ENCODE data around the gene PON3. TPM values are rescaled to one million over a fixed set of nuclear protein-coding genes. Genes with fewer than 3 reads are reported as not detected.

The PON3 gene
- total and polyA plus RNA-seq, 2 of the 8 experiments (the other 6 are each of a cell fraction or from before 2014, with no cell fraction given), result not detected

GRCh38 chr7:95327356-95327755, 68.8 kb downstream of the PON3 start:
- TF ChIP-seq TCF12 (IDR thresholded peaks at IDR 0.05; ENCODE audit: low read depth, low read length), result no peak
- TF ChIP-seq ATF2 (IDR thresholded peaks at IDR 0.05; ENCODE audit: low read length), result no peak
- no peak for TF ChIP-seq CBX5 (IDR thresholded peaks at IDR 0.05; ENCODE audit: low read depth, low read length)
- no peak for TF ChIP-seq SIRT6 (IDR thresholded peaks at IDR 0.05; ENCODE audit: low read length)
- TF ChIP-seq NANOG (IDR thresholded peaks at IDR 0.05; ENCODE audit: insufficient read depth, low read depth, low read length, poor library complexity, severe bottlenecking), result no peak
- no peak for TF ChIP-seq CTCF (IDR thresholded peaks at IDR 0.05; ENCODE audit: control extremely low read depth in 1 of 3, insufficient read depth in 1 of 3, low read depth in 1 of 3, low read length in 3 of 3)
- H2BK5ac ChIP-seq (ENCODE audit: low read depth, low read length), result no peak overlapping the region

More at GRCh38 chr7:95327356-95327755, 68.8 kb downstream of the PON3 start:
- no peak overlapping the region for H4K8ac ChIP-seq (ENCODE audit: extremely low read depth, insufficient read depth, low read length)
- no peaks in the 10 kb centered on the region for H3K79me2 ChIP-seq (ENCODE audit: control insufficient read depth in 1 of 2, insufficient read depth in 2 of 2, low read length in 2 of 2)
- no peak overlapping the region for H2AK5ac ChIP-seq (ENCODE audit: low read depth, low read length)
- H3K23ac ChIP-seq (ENCODE audit: insufficient read length), result no peak overlapping the region
- DNase-seq (ENCODE audit: low read depth in 1 of 2, low spot score in 2 of 2) (no peak), FAIRE-seq (no peak)
- no peak overlapping the region for H2BK120ac ChIP-seq (replicated peaks; ENCODE audit: low read depth, low read length)
- no peak overlapping the region for H2AFZ ChIP-seq (ENCODE audit: low read length)
- H3K4me1 ChIP-seq (replicated peaks in 1 of 4; ENCODE audit: control insufficient read depth in 3 of 4, insufficient read depth in 4 of 4, low read length in 3 of 4), result peaks cover 0 to 7% (median 0%) of the 10 kb centered on the region in 4 experiments; a peak in 1 of 7 replicates
- ChIA-PET POLR2A (ENCODE audit: partially characterized antibody) (no interaction called here), CTCF (ENCODE audit: partially characterized antibody) (interaction anchor here (0.5 to 1.2 kb wide), 3 partner anchors 149 to 764 kb away, joined by 3 to 5 read pairs (median 3); no protein-coding TSS in a partner anchor)
- H3K79me1 ChIP-seq (ENCODE audit: low read depth, low read length), result no peaks in the 10 kb centered on the region
- H3K9me3 ChIP-seq (ENCODE audit: insufficient read depth in 2 of 2, low read depth in 1 of 2, low read length in 1 of 2), result no peaks in the 10 kb centered on the region
- H2BK15ac ChIP-seq (ENCODE audit: low read length), result no peak overlapping the region
- no peaks in the 10 kb centered on the region for H3K36me3 ChIP-seq (ENCODE audit: control insufficient read depth in 2 of 4, insufficient read depth in 4 of 4, low read length in 3 of 4)
- H3K4ac ChIP-seq (replicated peaks; ENCODE audit: insufficient read length, low read depth, low read length), result no peak overlapping the region
- H3K56ac ChIP-seq (replicated peaks; ENCODE audit: insufficient read length, low read depth, low read length), result no peak overlapping the region
- no peak overlapping the region for H3K4me3 ChIP-seq (ENCODE audit: extremely low read depth in 1 of 4, insufficient read depth in 2 of 4, low read depth in 3 of 4, low read length in 4 of 4)
- no peak overlapping the region for H4K91ac ChIP-seq (replicated peaks; ENCODE audit: insufficient read length, low read length)
- WGBS, 2 experiments (ENCODE audit: extremely low coverage in 1 of 2, insufficient coverage in 1 of 2, insufficient read length in 1 of 2, insufficient replicate concordance in 2 of 2, low coverage in 1 of 2, low lambda C conversion rate in 2 of 2, missing lambda C conversion rate in 1 of 2), result 90% methylated on average over 3 of the region's 3 CpGs; no CpG with 5 or more reads in 1 of the 2 experiments
- no peaks in the 10 kb centered on the region for H4K20me1 ChIP-seq (replicated peaks in 1 of 2; ENCODE audit: control insufficient read depth in 1 of 2, insufficient read depth in 2 of 2, low read length in 2 of 2)
- no peak overlapping the region for H2BK20ac ChIP-seq (ENCODE audit: low read length)
- no peak overlapping the region for H3K4me2 ChIP-seq (ENCODE audit: insufficient read depth in 1 of 2, low read depth in 2 of 2, low read length in 2 of 2)
- no peak overlapping the region for H3K27ac ChIP-seq (ENCODE audit: low read depth, low read length)
- no peak overlapping the region for H2BK12ac ChIP-seq (ENCODE audit: low read depth, low read length)
- H3K23me2 ChIP-seq (ENCODE audit: low read depth, low read length), result no peaks in the 10 kb centered on the region
- H3K9ac ChIP-seq (replicated peaks in 1 of 4; ENCODE audit: extremely low read depth in 1 of 4, low read depth in 3 of 4, low read length in 3 of 4), result no peak overlapping the region
- no peak overlapping the region for H3K14ac ChIP-seq (ENCODE audit: insufficient read length)
- H3K18ac ChIP-seq (ENCODE audit: extremely low read depth, low read length), result no peak overlapping the region
- H3K27me3 ChIP-seq (replicated peaks in 1 of 4; ENCODE audit: control insufficient read depth in 3 of 4, extremely low read depth in 1 of 4, insufficient read depth in 3 of 4, low read length in 3 of 4), result no peaks in the 10 kb centered on the region; a peak in 1 of 7 replicates
- H4K5ac ChIP-seq (ENCODE audit: insufficient read length, low read depth, low read length), result no peak overlapping the region
